ENCODE results near the gene PIAS1.
"Not testable (repeated sequence)": the region's sequence is repeated elsewhere in the genome, so short reads cannot be mapped to it uniquely, and the experiment has no call there.

Gene PIAS1

GRCh38 chr15:68210409-68210756 is 156.3 kb downstream of the PIAS1 start:
- Histone ChIP-seq H3K9me3 (ENCODE audit: control insufficient read depth, low read length) (no peaks in the 10 kb centered on the region), H3K36me3 (ENCODE audit: control insufficient read depth, insufficient read depth, low read length) (no peaks in the 10 kb centered on the region), H3K4me1 (ENCODE audit: control insufficient read depth, insufficient read depth, low read length) (peaks cover 20% of the 10 kb centered on the region), H3K9ac (ENCODE audit: low read length) (no peak overlapping the region), H3K4me3 (ENCODE audit: low read length) (no peak overlapping the region), H3K27me3 (ENCODE audit: control insufficient read depth, insufficient read depth, low read length) (no peaks in the 10 kb centered on the region)

DNA sequence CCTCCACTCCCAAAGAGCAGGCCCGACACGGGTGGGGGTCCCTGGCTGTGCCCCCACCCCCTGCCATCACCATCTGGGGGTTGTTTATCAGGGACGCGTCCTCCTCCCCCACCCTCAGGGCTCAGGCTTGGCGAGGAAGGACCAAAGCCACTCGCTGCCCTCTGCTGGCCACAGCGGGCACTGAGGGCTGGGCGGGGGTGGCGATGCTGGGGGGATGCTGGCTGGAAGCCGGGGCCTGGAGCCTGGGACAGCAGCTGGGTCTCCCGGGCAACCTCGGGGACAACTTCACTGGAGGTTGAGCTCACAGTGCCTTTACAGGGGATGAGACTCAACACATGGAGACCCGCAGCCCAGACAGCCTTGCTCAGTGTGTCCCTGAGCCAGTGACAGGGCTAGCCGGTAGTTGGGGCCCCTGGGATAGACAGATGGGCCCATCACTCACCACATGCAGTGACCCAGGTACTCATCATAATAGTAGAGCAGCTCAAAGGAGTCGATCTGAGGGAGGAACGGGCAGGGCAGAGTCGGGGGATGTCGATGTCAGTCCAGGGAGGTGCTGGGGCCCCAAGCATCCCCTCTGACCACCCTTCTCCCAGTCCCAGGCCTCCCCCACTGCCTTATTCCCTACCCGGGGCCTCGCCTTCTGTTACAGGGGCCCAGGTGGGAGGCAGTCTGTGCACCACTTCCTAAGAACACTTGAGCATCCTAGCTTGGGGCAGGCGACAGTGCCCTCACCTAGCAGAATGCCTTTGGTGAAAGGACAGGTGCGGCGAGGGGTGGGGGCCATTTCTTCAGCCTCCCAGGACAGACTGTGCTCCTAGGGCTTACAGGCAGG is 156.9 kb downstream of the PIAS1 start:
- H3K4me1 ChIP-seq (ENCODE audit: control insufficient read depth, insufficient read depth, low read length), result peaks cover 14% of the 10 kb centered on the region
- H3K27me3 ChIP-seq (ENCODE audit: control insufficient read depth, insufficient read depth, low read length), result no peaks in the 10 kb centered on the region
- H3K4me3 ChIP-seq (ENCODE audit: low read length), result no peak overlapping the region
- no peaks in the 10 kb centered on the region for H3K36me3 ChIP-seq (ENCODE audit: control insufficient read depth, insufficient read depth, low read length)
- H3K9me3 ChIP-seq (ENCODE audit: control insufficient read depth, low read length), result no peaks in the 10 kb centered on the region
- H3K9ac ChIP-seq (ENCODE audit: low read length), result no peak overlapping the region

DNA sequence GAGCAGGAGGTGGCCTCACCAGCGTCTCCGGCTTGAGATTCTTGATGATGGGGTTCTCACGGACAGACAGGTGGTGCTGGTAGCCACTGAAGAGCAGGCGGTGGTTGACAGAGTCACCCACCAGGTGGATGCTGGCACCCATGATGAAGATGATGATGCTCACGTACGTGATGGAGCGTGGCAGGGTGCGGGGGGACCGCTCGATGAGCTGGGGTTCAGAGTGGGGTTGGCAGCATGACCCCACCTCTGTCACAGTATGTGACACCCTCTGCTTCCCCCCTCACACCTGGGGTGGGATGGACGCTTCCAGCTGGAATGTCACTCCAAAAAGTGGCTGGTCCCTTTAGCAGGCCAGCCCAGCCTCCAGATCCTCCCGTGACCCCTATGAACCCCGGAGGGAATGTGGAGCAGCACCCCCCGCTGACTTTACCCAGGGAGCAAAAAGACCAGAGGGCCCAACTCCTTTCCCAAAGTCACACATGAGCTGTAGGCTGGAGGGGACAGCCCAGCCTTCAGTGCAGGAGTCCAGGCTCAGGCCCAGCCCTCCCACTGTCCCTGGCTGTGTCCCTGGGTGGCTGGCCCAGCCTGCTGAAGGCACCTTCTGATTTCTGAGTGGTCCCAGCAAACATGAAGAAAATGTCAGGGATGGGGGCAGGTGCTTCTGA is 157.7 kb downstream of the PIAS1 start:
- Histone ChIP-seq H3K36me3 (ENCODE audit: control insufficient read depth, insufficient read depth, low read length) (no peaks in the 10 kb centered on the region), H3K9ac (ENCODE audit: low read length) (no peak overlapping the region), H3K4me3 (ENCODE audit: low read length) (no peak overlapping the region), H3K27me3 (ENCODE audit: control insufficient read depth, insufficient read depth, low read length) (no peaks in the 10 kb centered on the region), H3K9me3 (ENCODE audit: control insufficient read depth, low read length) (no peaks in the 10 kb centered on the region), H3K4me1 (ENCODE audit: control insufficient read depth, insufficient read depth, low read length) (peaks cover 9% of the 10 kb centered on the region)

DNA sequence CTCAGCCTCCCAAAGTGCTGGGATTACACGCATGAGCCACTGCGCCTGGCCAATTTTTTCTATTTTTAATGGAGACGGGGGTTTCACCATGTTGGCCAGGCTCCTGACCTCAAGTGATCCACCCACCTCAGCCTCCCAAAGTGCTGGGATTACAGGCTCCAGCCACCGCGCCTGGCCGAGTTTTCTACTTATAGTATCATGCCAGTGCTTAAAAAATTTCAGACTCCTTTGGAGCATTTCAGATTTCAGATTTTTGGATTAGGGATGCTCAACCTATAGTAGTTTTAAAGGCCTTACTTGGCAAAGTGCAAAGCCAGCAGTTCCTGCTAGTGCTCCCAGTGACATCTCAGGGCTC is 159.4 kb downstream of the PIAS1 start:
- H3K4me1 ChIP-seq (ENCODE audit: control insufficient read depth, insufficient read depth, low read length); H3K27me3 ChIP-seq (ENCODE audit: control insufficient read depth, insufficient read depth, low read length); H3K4me3 ChIP-seq (ENCODE audit: low read length); H3K9me3 ChIP-seq (ENCODE audit: control insufficient read depth, low read length); H3K9ac ChIP-seq (ENCODE audit: low read length); H3K36me3 ChIP-seq (ENCODE audit: control insufficient read depth, insufficient read depth, low read length): not testable (repeated sequence)

DNA sequence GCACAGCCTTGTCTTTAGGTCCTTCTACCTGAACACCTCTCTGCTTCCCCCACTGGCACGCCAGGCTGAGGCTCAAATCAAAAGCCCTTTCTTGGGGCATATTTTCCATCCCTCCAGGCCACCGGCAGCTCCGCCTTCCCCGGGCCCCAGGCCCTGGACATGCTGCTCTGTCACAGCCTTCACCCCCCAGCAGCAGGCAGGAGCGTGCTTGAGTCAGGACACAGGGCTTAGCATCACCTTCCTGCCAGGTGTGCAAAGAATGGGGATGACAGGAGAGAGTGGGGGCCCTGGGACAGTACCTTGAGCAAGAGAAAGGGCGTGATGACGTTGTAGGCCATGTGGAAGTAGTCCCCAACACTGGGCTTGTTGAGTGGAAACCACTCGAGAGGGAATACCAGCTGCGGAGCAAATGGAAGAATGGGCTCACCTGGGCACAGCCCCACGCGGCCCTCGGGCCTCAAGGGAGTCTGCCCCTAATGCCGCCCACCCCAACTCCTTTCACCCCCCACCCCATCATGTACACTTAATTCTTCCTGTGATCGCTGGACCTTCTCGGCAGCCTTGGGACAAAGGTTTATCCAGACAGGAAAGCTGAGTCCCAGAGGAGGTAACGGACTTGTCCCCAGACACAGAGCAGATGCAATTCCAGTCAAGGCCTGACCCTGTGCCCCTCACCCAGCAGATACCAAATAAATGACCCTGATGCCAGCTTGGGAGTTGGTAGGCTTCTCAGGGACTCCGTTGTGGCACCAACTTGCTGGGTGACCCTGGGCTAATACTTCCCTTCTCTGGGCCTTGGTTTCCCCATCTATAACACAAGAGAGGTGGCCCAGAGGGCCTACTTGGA is 160.1 kb downstream of the PIAS1 start:
- H3K27me3 ChIP-seq (ENCODE audit: control insufficient read depth, insufficient read depth, low read length), result no peaks in the 10 kb centered on the region
- H3K4me3 ChIP-seq (ENCODE audit: low read length), result no peak overlapping the region
- peaks cover 9% of the 10 kb centered on the region for H3K4me1 ChIP-seq (ENCODE audit: control insufficient read depth, insufficient read depth, low read length)
- H3K9me3 ChIP-seq (ENCODE audit: control insufficient read depth, low read length), result no peaks in the 10 kb centered on the region
- no peaks in the 10 kb centered on the region for H3K36me3 ChIP-seq (ENCODE audit: control insufficient read depth, insufficient read depth, low read length)
- no peak overlapping the region for H3K9ac ChIP-seq (ENCODE audit: low read length)

GRCh38 chr15:68214838-68215254 is 160.7 kb downstream of the PIAS1 start:
- H3K9ac ChIP-seq (ENCODE audit: low read length), result no peak overlapping the region
- no peaks in the 10 kb centered on the region for H3K27me3 ChIP-seq (ENCODE audit: control insufficient read depth, insufficient read depth, low read length)
- peaks cover 9% of the 10 kb centered on the region for H3K4me1 ChIP-seq (ENCODE audit: control insufficient read depth, insufficient read depth, low read length)
- H3K4me3 ChIP-seq (ENCODE audit: low read length), result no peak overlapping the region
- H3K36me3 ChIP-seq (ENCODE audit: control insufficient read depth, insufficient read depth, low read length), result no peaks in the 10 kb centered on the region
- H3K9me3 ChIP-seq (ENCODE audit: control insufficient read depth, low read length), result no peaks in the 10 kb centered on the region

DNA sequence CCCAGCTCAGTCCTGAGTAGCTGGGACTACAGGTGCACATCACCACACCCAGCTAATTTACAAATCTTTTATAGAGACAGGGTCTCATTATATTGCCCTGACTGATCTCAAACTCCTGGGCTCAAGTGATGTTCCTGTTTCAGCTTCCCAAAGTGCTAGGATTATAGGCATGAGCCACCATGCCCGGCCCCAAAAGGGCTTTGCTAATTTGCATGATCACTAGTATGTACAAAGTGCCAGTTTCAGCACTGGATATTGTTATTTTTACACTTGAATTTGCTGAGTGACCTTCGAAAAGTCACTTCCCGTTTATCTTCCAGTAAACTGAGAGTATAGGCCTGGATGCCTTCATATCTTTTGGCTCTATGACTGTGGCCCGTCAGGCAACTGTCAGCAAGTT is 163.2 kb downstream of the PIAS1 start:
- no peak overlapping the region for H3K4me3 ChIP-seq (ENCODE audit: low read length)
- no peak overlapping the region for H3K9ac ChIP-seq (ENCODE audit: low read length)
- H3K4me1 ChIP-seq (ENCODE audit: control insufficient read depth, insufficient read depth, low read length), result no peaks in the 10 kb centered on the region
- H3K27me3 ChIP-seq (ENCODE audit: control insufficient read depth, insufficient read depth, low read length), result no peaks in the 10 kb centered on the region
- no peaks in the 10 kb centered on the region for H3K36me3 ChIP-seq (ENCODE audit: control insufficient read depth, insufficient read depth, low read length)
- H3K9me3 ChIP-seq (ENCODE audit: control insufficient read depth, low read length), result no peaks in the 10 kb centered on the region

- Histone ChIP-seq H3K9ac (ENCODE audit: low read length) (no peak overlapping the region), H3K4me1 (ENCODE audit: control insufficient read depth, insufficient read depth, low read length) (no peaks in the 10 kb centered on the region), H3K27me3 (ENCODE audit: control insufficient read depth, insufficient read depth, low read length) (no peaks in the 10 kb centered on the region), H3K4me3 (ENCODE audit: low read length) (no peak overlapping the region), H3K36me3 (ENCODE audit: control insufficient read depth, insufficient read depth, low read length) (no peaks in the 10 kb centered on the region), H3K9me3 (ENCODE audit: control insufficient read depth, low read length) (no peaks in the 10 kb centered on the region)
These were observed 164.2 kb downstream of the PIAS1 start for GRCh38 chr15:68218331-68218730.

GRCh38 chr15:68218847-68219798 is 165.0 kb downstream of the PIAS1 start:
- Histone ChIP-seq H3K27me3 (ENCODE audit: control insufficient read depth, insufficient read depth, low read length) (no peaks in the 10 kb centered on the region), H3K4me1 (ENCODE audit: control insufficient read depth, insufficient read depth, low read length) (no peaks in the 10 kb centered on the region), H3K9ac (ENCODE audit: low read length) (no peak overlapping the region), H3K4me3 (ENCODE audit: low read length) (no peak overlapping the region), H3K9me3 (ENCODE audit: control insufficient read depth, low read length) (no peaks in the 10 kb centered on the region), H3K36me3 (ENCODE audit: control insufficient read depth, insufficient read depth, low read length) (no peaks in the 10 kb centered on the region)

- H3K4me3 ChIP-seq (ENCODE audit: low read length), result no peak overlapping the region
- no peaks in the 10 kb centered on the region for H3K9me3 ChIP-seq (ENCODE audit: control insufficient read depth, low read length)
- no peaks in the 10 kb centered on the region for H3K36me3 ChIP-seq (ENCODE audit: control insufficient read depth, insufficient read depth, low read length)
- no peaks in the 10 kb centered on the region for H3K4me1 ChIP-seq (ENCODE audit: control insufficient read depth, insufficient read depth, low read length)
- no peak overlapping the region for H3K9ac ChIP-seq (ENCODE audit: low read length)
- no peaks in the 10 kb centered on the region for H3K27me3 ChIP-seq (ENCODE audit: control insufficient read depth, insufficient read depth, low read length)
These were observed 166.4 kb downstream of the PIAS1 start for GRCh38 chr15:68220489-68220888.

DNA sequence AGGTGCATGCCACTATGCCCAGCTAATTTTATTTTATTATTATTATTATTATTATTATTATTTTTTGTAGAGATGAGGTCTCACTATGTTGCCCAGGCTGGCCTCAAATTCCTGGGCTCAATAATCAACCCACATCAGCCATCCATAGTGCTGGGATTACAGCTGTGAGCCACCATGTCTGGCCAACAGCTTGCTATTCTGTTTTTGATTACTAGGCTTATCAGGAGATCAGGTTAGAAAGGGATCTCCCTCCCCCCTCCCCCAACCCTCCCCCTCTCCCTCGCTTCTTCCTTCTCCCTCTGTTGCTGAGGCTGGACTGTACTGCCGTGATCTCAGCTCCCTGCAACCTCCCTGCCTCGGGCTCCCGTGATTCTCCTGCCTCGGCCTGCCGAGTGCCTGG is 166.9 kb downstream of the PIAS1 start:
- no peaks in the 10 kb centered on the region for H3K36me3 ChIP-seq (ENCODE audit: control insufficient read depth, insufficient read depth, low read length)
- H3K4me3 ChIP-seq (ENCODE audit: low read length), result no peak overlapping the region
- H3K4me1 ChIP-seq (ENCODE audit: control insufficient read depth, insufficient read depth, low read length), result no peaks in the 10 kb centered on the region
- H3K9ac ChIP-seq (ENCODE audit: low read length), result no peak overlapping the region
- H3K27me3 ChIP-seq (ENCODE audit: control insufficient read depth, insufficient read depth, low read length), result no peaks in the 10 kb centered on the region
- no peaks in the 10 kb centered on the region for H3K9me3 ChIP-seq (ENCODE audit: control insufficient read depth, low read length)
